GM19467 (cell line): Measurements from ENCODE around the gene NF1.
"Not testable (repeated sequence)": the region's sequence is repeated elsewhere in the genome, so short reads cannot be mapped to it uniquely, and the experiment has no call there.

Experiments
- ATAC-seq: cut with Tn5 transposase; IDR thresholded peaks from one replicate; pipeline ENCODE4 v1.9.1; 2021; ENCODE audit warnings: mild to moderate bottlenecking, moderate library complexity; ENCODE audit not compliant: unreplicated experiment

Gene NF1

DNA sequence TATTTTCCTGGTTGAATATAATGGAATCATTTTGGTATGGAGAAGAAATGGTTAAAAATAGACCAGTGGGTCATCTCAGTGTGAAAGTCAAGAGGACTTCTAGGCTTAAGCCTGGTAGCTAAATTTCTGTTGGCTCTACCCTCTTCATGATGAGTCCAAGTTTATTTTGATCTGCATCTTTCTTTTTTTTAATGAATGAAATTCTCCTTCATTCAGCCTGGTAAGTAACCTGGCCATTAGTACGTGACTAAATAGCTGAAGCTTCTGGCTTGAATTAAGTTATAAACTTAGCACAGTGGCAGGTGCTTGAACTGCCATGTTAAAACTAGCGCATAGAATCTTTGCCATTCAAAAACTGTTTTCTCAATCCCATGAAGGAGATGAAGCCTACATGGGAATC is 28.0 kb downstream of the NF1 start:
- ATAC-seq, result no peak

DNA sequence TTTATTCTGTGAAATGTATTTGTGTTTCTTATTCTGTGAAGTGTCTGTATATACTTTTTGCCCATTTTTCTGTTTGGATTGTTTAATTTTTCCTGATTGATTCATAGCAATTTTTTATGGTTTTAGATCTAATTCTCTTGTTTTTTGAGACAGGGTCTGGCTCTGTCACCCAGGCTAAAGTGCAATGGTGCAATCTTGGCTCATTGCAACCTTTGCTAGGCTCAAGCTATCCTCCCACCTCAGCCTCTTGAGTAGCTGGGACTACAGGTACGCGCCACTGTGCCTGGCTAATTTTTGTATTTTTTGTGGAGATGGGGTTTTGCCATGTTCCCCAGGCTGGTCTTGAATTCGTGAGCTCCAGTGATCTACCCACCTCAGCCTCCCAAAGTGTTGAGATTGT is 31.5 kb downstream of the NF1 start:
- ATAC-seq, result no peak

DNA sequence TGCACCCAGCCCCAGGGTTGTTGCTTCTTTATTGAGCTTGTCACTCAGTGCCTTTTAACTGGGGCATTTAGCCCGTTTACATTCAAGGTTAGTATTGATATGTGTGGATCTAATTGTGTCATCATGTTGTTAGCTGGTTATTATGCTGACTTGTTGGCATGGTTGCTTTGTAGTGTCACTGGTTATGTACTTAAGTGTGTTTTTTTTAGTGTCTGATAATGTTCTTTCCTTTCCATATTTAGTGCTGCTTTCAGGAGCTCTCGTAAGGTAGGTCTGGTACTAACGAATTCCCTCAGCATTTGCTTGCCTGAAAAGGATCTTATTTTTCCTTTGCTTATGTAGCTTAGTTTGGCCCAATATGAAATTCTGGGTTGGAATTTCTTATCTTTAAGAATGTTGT is 33.5 kb downstream of the NF1 start:
- ATAC-seq, result no peak

DNA sequence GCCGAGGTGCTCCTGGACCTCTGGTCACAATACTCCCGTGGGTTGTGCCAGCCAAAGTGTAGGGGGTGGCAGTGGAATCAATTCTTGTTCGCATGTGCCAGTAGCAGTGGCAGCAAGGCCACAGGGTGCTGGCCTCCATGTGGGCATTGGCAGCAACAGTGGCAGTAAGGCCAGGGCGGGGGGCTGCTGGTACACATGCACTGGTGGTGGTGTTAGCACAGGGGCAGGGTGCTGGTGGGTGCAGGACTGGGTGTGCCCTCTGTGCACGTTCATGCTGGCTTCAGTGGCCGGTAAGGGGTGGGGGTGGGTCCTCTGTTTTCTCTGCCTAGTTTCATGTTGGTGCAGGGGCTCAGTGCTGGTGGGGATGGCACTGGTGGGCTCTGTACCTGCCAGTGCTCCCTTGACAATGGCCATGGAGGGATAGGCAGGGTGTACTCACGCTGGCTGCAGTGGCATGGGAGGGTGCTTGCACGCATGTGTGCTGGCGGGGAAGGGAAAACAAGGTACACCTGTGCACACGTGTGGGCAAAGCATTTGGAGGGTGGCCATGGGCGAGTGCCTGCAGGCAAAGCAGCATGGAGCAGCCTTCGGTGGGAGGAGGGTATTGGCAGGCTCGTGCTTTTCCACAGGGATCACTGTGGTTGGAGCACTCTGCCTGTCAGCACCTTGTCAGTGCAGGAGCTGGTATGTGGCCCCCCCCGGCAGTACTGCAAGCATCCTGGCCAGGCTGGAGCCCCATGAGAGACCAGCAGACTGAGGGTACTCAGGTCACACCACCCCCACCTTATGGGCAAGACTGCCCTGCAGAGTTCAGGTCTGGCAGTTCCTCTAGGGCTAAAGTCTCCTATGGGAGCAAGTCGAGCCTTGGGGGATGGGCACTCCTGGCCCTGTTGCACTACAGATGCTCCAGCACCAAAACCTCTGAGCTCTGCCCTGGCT is 35.8 kb downstream of the NF1 start:
- ATAC-seq, result no peak

DNA sequence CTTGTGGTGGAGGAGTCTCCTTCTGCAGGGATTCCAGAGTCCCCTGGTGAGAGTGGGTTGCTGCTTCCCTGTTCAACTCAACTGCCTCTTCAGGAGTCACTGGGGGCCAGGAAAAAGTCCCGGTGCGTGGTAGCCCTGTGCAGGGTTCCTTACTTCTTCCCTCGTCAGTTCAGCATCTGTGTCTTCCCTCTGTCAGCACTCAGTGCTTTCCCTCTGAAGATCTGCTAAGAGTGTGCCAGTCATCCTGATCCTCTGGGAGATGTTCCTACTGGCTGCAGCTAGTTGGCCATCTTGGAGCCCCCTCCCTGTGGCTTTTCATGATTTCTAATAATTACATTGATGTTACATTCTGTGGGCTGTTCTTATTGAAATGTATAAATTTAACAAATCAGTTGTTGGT is 36.5 kb downstream of the NF1 start:
- ATAC-seq, result no peak

DNA sequence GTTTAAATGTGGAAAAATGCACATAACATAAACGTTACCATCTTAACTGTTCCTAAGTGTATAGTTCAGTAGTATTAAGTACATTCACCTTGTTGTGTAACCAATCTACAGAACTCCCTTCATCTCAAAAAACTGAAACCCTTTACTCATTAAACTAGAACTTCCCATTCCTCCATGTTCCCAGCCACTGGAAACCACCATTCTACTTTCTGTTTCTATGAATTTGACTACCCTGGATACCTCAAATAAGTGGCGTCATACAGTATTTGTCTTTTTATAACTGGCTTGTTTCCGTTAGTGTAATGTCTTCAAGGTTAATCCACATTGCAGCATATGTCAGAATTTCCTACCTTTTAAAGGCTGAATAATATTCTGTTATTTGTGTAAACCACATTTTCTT is 38.2 kb downstream of the NF1 start:
- ATAC-seq, result no peak

DNA sequence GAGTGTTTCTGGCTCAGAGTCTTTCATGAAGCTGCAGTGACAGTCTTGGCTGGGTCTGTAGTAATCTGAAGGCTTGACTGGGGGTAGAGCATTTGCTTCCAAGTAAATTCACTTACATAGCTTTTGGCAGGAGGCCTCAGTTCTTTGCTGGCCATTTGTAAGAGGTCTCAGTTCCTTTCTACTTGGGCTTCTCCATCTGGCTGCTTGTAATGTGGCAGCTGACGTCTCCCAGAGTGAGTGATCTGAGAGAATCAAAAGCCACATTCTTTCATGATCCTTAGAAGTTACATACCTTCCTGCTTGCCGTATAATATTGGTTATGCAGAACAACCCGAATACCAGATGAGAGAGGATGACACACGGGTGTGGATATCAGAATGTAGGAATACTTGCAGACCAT is 39.8 kb downstream of the NF1 start:
- no peak for ATAC-seq

DNA sequence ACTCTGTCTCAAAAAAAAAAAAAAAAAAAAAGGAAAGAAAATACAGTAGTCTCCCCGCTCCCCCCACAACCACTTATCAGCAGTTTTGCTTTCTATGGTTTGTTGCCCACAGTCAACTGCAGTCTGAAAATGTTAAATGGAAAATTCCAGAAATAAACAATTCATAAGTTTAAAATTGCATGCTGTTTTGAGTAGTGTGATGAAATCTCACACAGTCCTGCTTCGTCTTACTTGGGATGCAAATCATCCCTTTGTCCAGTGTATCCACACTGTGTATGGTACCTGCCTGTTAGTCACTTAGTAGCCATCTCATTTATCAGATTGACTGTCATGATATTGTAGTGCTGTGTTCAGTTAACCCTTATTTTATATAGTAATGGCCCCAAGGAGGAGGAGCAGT is 41.5 kb downstream of the NF1 start:
- no peak for ATAC-seq

DNA sequence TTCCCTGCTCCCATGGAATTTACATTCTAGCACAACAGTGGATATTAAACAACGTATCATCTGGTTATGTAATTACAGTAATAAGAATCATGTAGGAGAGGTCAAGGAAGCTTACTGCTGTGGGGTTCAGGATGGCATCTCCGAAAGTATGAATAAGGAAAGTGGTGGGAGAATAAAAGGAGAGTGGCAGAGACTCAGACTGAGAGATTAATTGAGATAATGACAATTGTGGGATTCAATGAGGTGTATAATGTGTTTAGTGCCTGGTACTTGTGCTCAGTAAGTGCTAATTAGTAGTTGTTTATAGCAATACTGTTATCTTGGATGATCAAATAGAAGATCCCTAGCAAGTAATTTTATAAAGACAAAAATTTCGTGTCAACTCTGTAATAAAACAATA is 45.3 kb downstream of the NF1 start:
- no peak for ATAC-seq

DNA sequence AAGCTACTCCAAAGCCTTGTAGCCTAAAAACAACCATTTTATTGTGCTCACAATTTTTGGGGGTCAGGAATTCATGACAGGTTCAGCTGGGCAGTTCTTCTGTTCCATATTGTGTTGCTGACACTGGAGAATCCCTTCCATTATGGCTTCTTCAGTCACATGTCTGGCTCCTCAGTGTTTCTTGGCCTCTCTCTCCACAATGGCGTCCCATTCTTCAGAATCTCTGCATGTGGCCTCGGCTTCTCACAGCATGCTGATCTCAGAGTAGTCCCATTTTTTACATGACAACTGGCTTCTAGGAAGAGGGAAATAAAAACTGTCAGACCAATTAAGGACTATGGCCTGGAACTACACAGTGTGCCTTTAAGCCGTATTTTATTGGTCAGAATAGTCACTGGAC is 49.7 kb downstream of the NF1 start:
- ATAC-seq, result no peak

DNA sequence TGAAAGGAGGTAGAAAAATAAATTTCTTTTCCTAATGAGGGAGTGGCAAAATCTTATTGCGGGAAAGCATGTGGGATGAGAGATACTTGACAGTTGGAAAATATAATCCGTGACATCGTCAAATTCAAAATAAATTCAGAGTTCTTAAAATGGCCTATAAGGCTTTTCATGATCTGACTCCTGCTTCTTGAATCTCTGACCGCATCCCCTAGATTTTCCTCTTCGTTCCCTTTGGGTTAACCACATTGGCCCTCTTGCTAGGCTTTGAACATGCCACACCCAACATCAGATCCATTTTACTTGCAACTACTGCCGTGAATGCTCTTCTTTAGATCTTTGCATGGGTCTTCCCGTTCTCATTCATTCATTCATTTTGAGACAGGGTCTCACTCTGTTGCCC is 50.1 kb downstream of the NF1 start:
- ATAC-seq, result no peak

DNA sequence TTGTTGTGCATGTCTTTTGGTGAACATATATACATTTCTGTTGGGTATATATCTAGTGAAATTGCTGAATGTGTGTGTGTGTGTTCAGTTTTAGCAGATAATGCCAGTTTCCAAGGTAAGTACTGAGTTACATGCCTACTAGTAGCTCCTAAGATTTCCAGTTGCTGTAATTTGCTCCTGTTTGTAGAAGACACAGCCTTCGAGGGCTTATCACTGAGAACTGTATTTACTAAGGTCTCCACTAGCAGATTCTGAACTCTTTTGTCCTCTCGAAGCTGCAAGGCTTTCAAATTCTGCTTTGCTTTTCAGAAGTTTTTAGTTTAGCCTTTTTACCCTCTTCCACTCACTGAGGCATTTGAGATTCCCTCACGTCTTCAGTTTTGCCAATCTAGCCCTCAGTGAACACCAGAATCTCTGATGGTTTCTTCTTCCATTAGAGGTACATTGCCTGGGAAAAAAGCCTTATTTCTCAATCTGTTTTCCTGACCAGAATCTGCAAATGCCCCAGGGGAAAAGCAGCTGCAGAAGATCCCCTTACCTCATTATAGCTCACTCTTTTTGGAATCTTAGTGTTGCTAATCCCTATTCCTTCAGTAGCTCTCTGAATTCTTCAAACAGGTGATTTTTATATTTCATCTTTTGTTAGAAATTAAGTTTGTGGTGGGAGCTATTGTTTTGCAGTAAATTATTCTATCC is 52.9 kb downstream of the NF1 start:
- no peak for ATAC-seq

DNA sequence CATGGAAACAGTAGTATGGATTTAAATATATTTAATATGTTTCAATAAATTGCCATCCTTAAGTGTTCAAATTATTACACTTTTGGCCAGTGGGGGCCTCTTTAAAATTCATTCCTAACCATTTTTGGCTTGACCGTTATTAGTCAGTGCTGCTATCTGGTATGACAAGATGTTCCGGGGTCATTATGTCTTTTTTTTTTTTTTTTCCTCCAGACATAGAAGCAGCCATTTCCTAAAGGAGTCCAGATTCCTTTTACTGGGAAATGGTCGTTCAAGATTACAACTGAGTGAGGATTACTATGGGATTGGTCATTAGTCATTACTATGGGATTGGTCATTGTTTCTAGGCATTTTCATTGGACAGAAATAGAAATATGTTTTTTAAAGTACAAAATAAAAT is 53.4 kb downstream of the NF1 start:
- no peak for ATAC-seq

DNA sequence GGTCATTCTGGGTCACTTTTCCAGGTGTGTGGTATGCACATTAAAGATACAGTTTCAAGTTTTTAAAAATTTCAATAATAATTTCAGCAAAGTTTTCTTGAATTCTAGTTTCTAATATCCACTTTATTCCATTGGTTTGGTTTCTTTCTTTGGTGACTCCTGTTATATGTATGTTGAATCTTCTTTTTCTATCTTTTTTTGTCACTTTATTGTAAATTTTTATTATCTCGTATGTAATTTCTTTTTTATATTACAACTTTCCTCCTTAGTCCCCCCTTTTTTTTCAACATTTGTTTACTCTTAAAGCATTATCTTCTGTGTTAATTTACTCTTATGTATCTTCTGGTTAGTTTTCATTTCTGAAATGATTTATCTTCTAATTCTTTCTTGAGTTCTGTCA is 57.5 kb downstream of the NF1 start:
- ATAC-seq, result no peak

DNA sequence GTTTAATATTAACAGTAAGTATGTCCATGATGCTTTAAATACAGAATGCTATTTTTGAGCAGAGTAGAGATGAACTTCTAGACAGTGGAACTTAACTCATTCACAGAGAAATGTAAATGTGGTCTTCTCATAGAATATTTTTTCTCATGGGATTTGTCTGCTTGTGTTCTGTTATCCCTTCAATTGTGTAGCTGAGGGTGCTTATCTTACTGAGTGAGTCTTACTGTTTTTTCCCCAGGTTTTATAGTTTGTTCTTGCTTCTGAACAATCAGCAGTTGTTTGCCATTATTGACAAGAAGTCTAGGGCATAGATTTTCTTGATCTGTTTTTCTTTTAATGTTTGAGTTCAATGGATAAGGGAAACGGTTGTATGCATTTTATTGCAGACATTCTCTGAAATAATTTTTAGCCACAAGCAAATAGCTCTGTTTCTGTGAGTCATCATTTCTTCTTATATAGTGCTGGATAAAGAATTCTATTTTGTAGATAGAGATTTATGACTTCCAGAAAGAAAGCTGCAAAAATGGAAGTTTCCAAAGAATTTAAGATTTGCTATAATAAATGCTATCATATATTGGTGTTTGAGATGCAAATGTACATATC is 60.5 kb downstream of the NF1 start:
- no peak for ATAC-seq

DNA sequence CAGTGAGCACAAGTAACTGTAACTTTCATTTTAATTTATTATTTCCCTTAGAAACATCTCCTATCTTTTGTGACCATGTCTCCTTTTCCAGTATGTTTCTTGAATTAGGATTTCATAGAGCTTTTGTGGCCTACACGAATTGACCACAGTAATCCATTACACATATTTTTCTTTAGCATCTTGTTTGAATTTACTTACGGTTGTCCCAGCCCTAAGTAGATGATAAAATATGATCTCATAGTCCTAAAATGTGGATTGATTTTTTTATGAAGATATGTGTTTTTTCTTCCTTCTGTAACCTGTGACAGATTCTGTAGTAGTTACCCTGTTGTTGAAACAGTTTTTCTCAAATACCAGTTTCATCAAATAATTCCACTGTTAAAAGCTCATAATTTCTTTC is 61.5 kb downstream of the NF1 start:
- no peak for ATAC-seq

DNA sequence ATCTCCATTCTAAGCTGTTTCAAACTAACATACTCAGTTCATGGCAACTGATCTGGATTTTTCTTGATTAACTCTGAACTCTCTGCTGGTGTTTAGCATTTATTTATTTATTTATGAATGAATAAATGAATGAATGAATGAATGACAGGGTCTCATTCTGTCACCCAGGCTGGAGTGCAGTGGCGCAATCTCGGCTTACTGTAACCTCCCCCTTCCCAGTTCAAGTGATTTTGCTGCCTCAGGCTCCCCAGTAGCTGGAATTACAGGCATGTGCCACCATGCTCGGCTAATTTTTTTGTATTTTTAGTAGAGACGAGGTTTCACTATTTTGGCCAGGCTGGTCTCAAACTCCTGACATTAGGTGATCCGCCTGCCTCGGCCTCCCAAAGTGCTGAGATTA is 62.1 kb downstream of the NF1 start:
- ATAC-seq, result not testable (repeated sequence)

DNA sequence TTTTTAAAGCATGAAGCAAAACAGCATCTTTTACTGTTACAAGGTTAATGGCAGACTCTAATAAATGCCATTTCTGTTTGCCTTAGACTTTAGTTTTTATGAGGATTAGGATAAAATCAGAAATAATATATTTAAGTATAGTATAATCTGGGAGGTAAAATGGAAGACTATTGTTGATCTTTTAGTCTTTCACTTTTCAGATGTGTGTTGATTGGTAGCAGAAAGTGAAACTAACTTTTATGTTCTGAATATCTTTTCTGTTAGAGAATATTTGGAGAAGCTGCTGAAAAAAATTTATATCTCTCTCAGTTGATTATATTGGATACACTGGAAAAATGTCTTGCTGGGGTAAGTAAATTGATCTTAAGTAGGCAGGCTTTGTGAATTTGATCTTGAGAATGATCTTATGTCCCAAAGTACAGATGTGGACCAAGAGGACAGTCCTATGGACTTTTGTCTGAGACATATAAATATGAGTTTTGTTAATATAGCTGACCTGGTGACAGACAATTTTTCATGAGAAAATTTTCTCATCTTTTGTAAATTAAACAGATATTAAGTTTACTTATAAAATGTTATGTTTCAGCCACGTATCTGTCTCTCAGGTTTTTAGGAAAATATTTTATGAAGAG is 64.1 kb downstream of the NF1 start:
- ATAC-seq, result no peak

DNA sequence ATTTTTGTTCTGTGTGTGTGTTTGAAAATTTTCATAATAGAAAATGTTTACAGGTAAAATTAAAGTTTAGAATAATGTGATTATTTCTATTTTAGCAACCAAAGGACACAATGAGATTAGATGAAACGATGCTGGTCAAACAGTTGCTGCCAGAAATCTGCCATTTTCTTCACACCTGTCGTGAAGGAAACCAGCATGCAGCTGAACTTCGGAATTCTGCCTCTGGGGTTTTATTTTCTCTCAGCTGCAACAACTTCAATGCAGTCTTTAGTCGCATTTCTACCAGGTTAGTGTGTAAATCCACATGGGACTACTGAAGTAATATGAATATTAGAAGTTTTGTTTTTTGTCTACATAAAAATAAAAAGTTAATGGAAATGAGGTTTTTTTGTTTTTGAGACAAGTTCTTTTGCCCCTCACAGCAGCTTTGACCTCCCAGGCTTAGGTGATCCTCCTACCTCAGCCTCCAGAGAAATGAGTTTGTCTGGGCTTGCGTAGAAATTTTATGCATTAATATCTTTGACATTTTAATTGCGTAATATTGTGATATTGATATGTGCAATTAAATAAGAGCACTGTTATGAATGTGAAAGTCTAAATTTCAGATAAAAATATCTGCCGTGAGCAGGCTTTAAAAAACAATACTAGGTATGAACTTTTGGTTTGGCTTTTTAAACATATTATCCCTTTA is 68.5 kb downstream of the NF1 start:
- ATAC-seq, result no peak

DNA sequence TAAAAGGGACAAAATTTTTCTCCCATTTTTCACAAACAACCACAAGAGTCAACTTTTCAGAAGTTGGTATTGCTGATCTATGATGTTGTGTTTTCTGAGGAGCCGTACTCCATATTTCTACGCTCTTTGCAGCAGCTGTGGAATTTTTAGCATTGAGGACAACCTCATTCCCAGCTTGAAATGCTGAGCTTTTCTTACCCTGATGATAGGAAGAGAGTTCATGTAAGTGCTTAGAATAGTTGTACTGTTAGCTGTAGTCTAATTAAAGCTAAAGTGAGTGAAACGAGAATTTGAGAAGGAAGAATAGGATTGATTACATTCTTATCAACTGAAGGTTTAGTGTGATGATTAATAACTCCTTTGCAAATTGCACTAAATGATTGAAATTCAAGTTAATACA is 72.3 kb downstream of the NF1 start:
- no peak for ATAC-seq

DNA sequence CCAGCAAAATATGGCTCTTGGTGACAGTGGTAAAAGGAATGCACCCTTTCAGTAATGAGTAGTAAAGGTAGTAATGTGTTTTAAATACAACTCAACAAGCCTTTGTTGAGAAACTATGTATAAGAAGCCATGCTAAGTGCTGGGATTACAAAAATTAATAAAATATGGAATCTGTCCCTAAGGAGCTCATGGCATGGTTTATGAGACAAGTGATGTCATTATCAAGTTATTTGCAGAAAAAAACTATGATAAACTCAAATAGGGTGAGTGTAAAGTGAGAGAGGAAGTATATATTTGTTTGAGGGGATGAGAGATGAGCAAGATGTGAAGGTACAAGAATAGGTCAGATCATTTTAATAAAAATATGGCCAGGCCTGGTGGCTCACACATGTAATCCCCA is 76.9 kb downstream of the NF1 start:
- ATAC-seq, result no peak
